Measurements from ENCODE around the gene OGFOD2. TPM values are rescaled to one million over a fixed set of nuclear protein-coding genes. Genes with fewer than 3 reads are reported as not detected.

Gene OGFOD2
- total and polyA plus RNA-seq, 2 donors = 12.1 to 20.6 TPM

- Histone ChIP-seq H3K27me3 (ENCODE audit: control insufficient read depth in 2 of 2, insufficient read depth in 1 of 2, low read length in 1 of 2) (no peaks in the 10 kb centered on the region), H3K4me3 (ENCODE audit: low read length in 2 of 2) (peak overlapping the region; percentile 77 to 93), H3K9me3 (ENCODE audit: control insufficient read depth in 2 of 2, insufficient read depth in 1 of 2, low read length in 1 of 2) (no peaks in the 10 kb centered on the region), H3K36me3 (ENCODE audit: control insufficient read depth in 2 of 2, insufficient read depth in 2 of 2, low read length in 1 of 2) (peaks cover 32 to 52% of the 10 kb centered on the region in 2 donors), H3K27ac (ENCODE audit: low read depth in 1 of 2, low read length in 1 of 2) (peak overlapping the region in 1 of 2 donors; percentile 71), H3K4me1 (ENCODE audit: control insufficient read depth in 2 of 2, insufficient read depth in 2 of 2, low read length in 2 of 2) (peaks cover 33 to 65% of the 10 kb centered on the region in 2 donors)
- 89% methylated on average over 28 of the region's 28 CpGs for WGBS
- DNase-seq (ENCODE audit: low read depth in 6 of 9, low spot score in 9 of 9) = no peak
Observed at GRCh38 chr12:122979001-122979907, 4.2 kb downstream of the OGFOD2 start.

GRCh38 chr12:122979908-122980182 lies 4.8 kb downstream of the OGFOD2 start:
- Histone ChIP-seq H3K27me3 (ENCODE audit: control insufficient read depth in 2 of 2, insufficient read depth in 1 of 2, low read length in 1 of 2) (no peaks in the 10 kb centered on the region), H3K9me3 (ENCODE audit: control insufficient read depth in 2 of 2, insufficient read depth in 1 of 2, low read length in 1 of 2) (no peaks in the 10 kb centered on the region), H3K4me3 (ENCODE audit: low read length in 2 of 2) (peak overlapping the region; percentile 77 to 93), H3K36me3 (ENCODE audit: control insufficient read depth in 2 of 2, insufficient read depth in 2 of 2, low read length in 1 of 2) (peaks cover 37 to 58% of the 10 kb centered on the region in 2 donors), H3K4me1 (ENCODE audit: control insufficient read depth in 2 of 2, insufficient read depth in 2 of 2, low read length in 2 of 2) (peaks cover 33 to 69% of the 10 kb centered on the region in 2 donors), H3K27ac (ENCODE audit: low read depth in 1 of 2, low read length in 1 of 2) (peak overlapping the region; percentile 71 to 88)
- peak in 1 of 9 donors; percentile 53 for DNase-seq (ENCODE audit: low read depth in 6 of 9, low spot score in 9 of 9)
- 20% methylated on average over 7 of the region's 7 CpGs for WGBS

DNA sequence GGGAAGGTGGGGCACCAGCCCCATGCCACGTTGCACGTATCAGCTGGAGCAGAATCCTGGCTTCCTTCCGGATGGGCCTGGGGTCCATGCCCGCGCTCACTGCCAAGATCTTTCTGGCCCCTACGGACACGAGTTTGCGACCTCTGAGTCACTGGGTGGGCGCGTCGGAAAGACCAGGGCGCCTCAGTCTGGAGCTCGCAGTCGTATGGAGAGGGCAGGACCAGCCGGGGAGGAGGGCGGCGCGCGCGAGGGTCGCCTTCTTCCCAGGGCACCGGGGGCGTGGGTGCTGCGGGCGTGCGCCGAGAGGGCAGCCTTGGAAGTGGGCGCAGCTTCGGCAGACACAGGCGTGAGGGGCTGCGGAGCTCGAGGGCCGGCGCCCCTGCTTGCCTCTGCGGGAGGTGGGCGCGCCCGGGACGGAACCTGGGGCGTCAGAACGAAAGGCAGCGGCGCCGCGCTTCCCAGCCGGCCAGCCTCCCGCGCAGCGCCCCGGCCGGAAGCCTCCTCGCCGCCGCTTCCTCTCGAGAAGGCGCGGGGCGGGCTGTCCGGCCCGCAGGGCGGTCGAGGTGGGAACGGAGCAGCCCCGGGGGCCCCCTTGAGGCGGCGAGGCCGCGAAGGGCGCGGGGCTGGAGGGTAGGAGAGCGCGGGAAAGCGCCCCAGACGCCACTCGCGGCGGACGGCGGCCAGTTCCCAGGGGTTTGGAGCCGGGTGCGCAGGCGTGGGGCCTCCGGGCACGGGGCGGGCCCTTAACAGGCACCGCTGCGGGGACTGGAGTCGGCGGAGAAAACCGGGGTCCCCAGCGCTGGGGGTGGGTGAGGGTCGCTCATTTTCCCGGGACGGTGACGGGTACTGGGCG lies 5.4 kb downstream of the OGFOD2 start, which contains the start of gene ARL6IP4:
ARL6IP4 (plus strand) TSS at position 499 of the 853 bp plus-strand sequence. CDS start 459 bp downstream, outside the sequence.
- Histone ChIP-seq H3K9me3 (ENCODE audit: control insufficient read depth in 2 of 2, insufficient read depth in 1 of 2, low read length in 1 of 2) (no peaks in the 10 kb centered on the region), H3K27me3 (ENCODE audit: control insufficient read depth in 2 of 2, insufficient read depth in 1 of 2, low read length in 1 of 2) (no peaks in the 10 kb centered on the region), H3K27ac (ENCODE audit: low read depth in 1 of 2, low read length in 1 of 2) (peak within 1 kb of the TSS; percentile 88 to 89), H3K4me1 (ENCODE audit: control insufficient read depth in 2 of 2, insufficient read depth in 2 of 2, low read length in 2 of 2) (peaks cover 33 to 75% of the 10 kb centered on the region in 2 donors), H3K4me3 (ENCODE audit: low read length in 2 of 2) (peak within 1 kb of the TSS; percentile 77 to 93), H3K36me3 (ENCODE audit: control insufficient read depth in 2 of 2, insufficient read depth in 2 of 2, low read length in 1 of 2) (peaks cover 42 to 64% of the 10 kb centered on the region in 2 donors)
- peak in 6 of 9 donors; percentile 38 to 84 (median 66) for DNase-seq (ENCODE audit: low read depth in 6 of 9, low spot score in 9 of 9)
- under 1% methylated on average over 96 of the region's 96 CpGs for WGBS

- under 1% methylated on average over 40 of the region's 40 CpGs for WGBS
- H3K4me3 ChIP-seq (ENCODE audit: low read length in 2 of 2) = peak overlapping the region; percentile 77 to 93
- no peaks in the 10 kb centered on the region for H3K27me3 ChIP-seq (ENCODE audit: control insufficient read depth in 2 of 2, insufficient read depth in 1 of 2, low read length in 1 of 2)
- H3K4me1 ChIP-seq (ENCODE audit: control insufficient read depth in 2 of 2, insufficient read depth in 2 of 2, low read length in 2 of 2) = peaks cover 29 to 69% of the 10 kb centered on the region in 2 donors
- H3K27ac ChIP-seq (ENCODE audit: low read depth in 1 of 2, low read length in 1 of 2) = peak overlapping the region; percentile 88 to 89
- H3K9me3 ChIP-seq (ENCODE audit: control insufficient read depth in 2 of 2, insufficient read depth in 1 of 2, low read length in 1 of 2) = no peaks in the 10 kb centered on the region
- no peak for DNase-seq (ENCODE audit: low read depth in 6 of 9, low spot score in 9 of 9)
- peaks cover 49 to 68% of the 10 kb centered on the region in 2 donors for H3K36me3 ChIP-seq (ENCODE audit: control insufficient read depth in 2 of 2, insufficient read depth in 2 of 2, low read length in 1 of 2)
Observed at GRCh38 chr12:122981036-122981471, 6.0 kb downstream of the OGFOD2 start.

DNA sequence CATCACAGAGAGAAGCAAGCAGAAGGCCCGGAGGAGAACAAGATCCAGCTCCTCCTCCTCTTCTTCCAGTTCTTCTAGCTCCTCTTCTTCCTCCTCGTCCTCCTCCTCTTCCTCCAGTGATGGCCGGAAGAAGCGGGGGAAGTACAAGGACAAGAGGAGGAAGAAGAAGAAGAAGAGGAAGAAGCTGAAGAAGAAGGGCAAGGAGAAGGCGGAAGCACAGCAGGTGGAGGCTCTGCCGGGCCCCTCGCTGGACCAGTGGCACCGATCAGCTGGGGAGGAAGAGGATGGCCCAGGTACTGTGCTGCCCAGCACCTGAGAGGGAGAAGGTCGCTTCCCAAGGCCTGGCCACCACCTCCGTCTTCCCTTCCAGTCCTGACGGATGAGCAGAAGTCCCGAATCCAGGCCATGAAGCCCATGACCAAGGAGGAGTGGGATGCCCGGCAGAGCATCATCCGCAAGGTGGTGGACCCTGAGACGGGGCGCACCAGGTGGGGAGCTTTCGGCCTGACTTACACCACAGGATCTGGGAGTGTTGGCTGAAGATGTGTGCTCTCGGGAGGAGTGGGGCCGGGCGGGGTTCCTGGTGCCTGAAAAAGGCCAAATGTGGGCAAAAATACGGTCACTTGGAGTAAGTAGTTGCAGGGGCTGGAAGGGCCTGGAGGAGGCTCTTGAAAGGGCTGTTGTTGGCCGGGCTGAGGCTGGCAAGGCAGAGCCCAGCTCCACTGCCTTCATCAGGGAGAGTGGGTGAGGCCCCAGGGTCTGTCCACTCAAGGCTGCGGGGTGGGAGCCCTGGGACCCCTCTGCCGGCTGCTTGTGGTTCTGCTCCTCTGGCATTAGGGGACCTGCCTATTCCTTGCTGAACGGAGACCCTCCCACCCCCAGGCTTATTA lies 6.8 kb downstream of the OGFOD2 start:
- Histone ChIP-seq H3K27ac (ENCODE audit: low read depth in 1 of 2, low read length in 1 of 2) (peak overlapping the region; percentile 62 to 89), H3K27me3 (ENCODE audit: control insufficient read depth in 2 of 2, insufficient read depth in 1 of 2, low read length in 1 of 2) (no peaks in the 10 kb centered on the region), H3K36me3 (ENCODE audit: control insufficient read depth in 2 of 2, insufficient read depth in 2 of 2, low read length in 1 of 2) (peaks cover 57 to 72% of the 10 kb centered on the region in 2 donors), H3K9me3 (ENCODE audit: control insufficient read depth in 2 of 2, insufficient read depth in 1 of 2, low read length in 1 of 2) (no peaks in the 10 kb centered on the region), H3K4me1 (ENCODE audit: control insufficient read depth in 2 of 2, insufficient read depth in 2 of 2, low read length in 2 of 2) (peaks cover 24 to 61% of the 10 kb centered on the region in 2 donors), H3K4me3 (ENCODE audit: low read length in 2 of 2) (peak overlapping the region; percentile 77 to 93)
- 78% methylated on average over 25 of the region's 25 CpGs for WGBS
- no peak for DNase-seq (ENCODE audit: low read depth in 6 of 9, low spot score in 9 of 9)

- Histone ChIP-seq H3K4me3 (ENCODE audit: low read length in 2 of 2) (peak overlapping the region; percentile 77 to 93), H3K4me1 (ENCODE audit: control insufficient read depth in 2 of 2, insufficient read depth in 2 of 2, low read length in 2 of 2) (peaks cover 24 to 57% of the 10 kb centered on the region in 2 donors), H3K36me3 (ENCODE audit: control insufficient read depth in 2 of 2, insufficient read depth in 2 of 2, low read length in 1 of 2) (peaks cover 62 to 72% of the 10 kb centered on the region in 2 donors), H3K27ac (ENCODE audit: low read depth in 1 of 2, low read length in 1 of 2) (peak overlapping the region; percentile 53 to 89), H3K9me3 (ENCODE audit: control insufficient read depth in 2 of 2, insufficient read depth in 1 of 2, low read length in 1 of 2) (no peaks in the 10 kb centered on the region), H3K27me3 (ENCODE audit: control insufficient read depth in 2 of 2, insufficient read depth in 1 of 2, low read length in 1 of 2) (no peaks in the 10 kb centered on the region)
- peak in 2 of 9 donors; percentile 39 to 52 for DNase-seq (ENCODE audit: low read depth in 6 of 9, low spot score in 9 of 9)
- 68% methylated on average over 11 of the region's 11 CpGs for WGBS
Observed at GRCh38 chr12:122982477-122982815, 7.4 kb downstream of the OGFOD2 start.

- Histone ChIP-seq H3K27ac (ENCODE audit: low read depth in 1 of 2, low read length in 1 of 2) (peak overlapping the region; percentile 25 to 89), H3K27me3 (ENCODE audit: control insufficient read depth in 2 of 2, insufficient read depth in 1 of 2, low read length in 1 of 2) (no peaks in the 10 kb centered on the region), H3K36me3 (ENCODE audit: control insufficient read depth in 2 of 2, insufficient read depth in 2 of 2, low read length in 1 of 2) (peaks cover 66 to 73% of the 10 kb centered on the region in 2 donors), H3K9me3 (ENCODE audit: control insufficient read depth in 2 of 2, insufficient read depth in 1 of 2, low read length in 1 of 2) (no peaks in the 10 kb centered on the region), H3K4me3 (ENCODE audit: low read length in 2 of 2) (no peak overlapping the region), H3K4me1 (ENCODE audit: control insufficient read depth in 2 of 2, insufficient read depth in 2 of 2, low read length in 2 of 2) (peaks cover 24 to 57% of the 10 kb centered on the region in 2 donors)
- DNase-seq (ENCODE audit: low read depth in 6 of 9, low spot score in 9 of 9) = no peak
- 92% methylated on average over 21 of the region's 21 CpGs for WGBS
Observed at GRCh38 chr12:122982963-122983788, 8.1 kb downstream of the OGFOD2 start.

All from thymus (tissue), 11 donors.